M059J (cell line): ENCODE results near the gene PF4V1. TPM values are rescaled to one million over a fixed set of nuclear protein-coding genes. Genes with fewer than 3 reads are reported as not detected.

Experiments
- DNase-seq: peaks from one replicate; pipeline ENCODE4 v3.0.0-alpha.2; 2012; ENCODE audit warnings: low read depth
- total RNA-seq: library from RNA; depleted of rRNA; stranded (reverse); fragments of >200 nt; shearing (Covaris generic); gene quantifications from 2 replicates; pipeline ENCODE4 v1.2.3, GENCODE V29; 2014

Gene PF4V1
- total RNA-seq, 1 experiment from 2014 or later = not detected

DNA sequence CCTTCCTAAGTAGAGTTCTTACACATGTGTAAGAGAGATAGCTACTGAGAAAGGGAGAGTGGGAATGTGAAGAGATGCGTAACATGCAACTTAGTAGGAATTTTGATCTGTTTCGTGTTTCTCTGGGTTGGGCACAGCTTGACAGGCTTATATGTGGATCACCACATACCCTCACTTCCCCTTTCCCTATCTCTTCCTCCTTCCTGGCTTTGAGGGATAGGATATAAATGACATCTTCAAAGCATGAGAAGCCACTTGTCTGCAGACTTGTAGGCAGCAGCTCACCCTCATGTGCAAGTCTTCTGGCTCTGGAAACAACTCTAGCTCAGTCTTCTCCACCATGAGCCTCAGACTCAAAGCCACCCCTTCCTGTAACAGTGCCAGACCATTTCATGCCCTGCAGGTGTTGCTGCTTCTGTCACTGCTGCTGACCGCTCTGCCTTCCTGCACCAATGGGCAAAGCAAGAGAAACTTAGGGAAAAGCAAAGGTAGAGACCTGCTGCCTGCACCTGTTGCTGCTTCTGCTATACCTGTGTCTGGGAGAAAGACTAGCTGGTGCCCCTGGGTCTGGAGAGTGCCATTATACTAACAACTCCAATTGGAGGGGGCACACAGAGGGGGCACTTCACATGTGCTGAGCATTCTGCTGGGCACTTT lies 5.4 kb upstream of the PF4V1 start:
- DNase-seq = no peak

DNA sequence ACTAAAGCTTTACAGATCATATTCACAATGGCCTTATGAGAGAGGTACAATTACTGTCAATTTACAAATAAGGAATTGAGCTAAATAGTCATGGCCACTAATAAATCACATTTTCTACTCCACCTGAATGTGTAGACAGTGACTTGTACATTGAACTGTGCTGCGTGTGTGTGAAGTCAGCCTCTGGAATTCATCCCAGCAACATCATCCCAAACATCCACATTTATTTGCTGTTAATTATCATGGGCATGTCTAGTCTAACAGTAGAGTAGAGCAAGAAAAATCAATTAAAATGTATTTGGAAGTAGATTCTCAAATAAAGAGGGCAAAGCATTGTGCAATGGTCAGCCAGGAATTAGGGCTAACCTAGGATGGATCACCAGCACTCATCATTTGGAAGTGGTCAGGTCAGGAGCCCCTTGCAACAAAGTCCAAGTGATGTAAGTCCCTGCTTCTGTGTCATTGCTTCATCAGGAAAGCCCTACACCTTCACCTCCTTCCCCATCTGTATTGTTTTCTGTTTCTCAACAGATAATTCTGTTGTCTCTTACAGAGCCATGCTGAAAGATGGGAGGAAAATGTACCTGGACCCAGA lies 4.8 kb upstream of the PF4V1 start:
- DNase-seq = no peak

GRCh38 chr4:73850261-73850970 lies 2.7 kb upstream of the PF4V1 start:
- no peak for DNase-seq

- no peak for DNase-seq
Measured at GRCh38 chr4:73851293-73851692, 1.8 kb upstream of the PF4V1 start.

DNA sequence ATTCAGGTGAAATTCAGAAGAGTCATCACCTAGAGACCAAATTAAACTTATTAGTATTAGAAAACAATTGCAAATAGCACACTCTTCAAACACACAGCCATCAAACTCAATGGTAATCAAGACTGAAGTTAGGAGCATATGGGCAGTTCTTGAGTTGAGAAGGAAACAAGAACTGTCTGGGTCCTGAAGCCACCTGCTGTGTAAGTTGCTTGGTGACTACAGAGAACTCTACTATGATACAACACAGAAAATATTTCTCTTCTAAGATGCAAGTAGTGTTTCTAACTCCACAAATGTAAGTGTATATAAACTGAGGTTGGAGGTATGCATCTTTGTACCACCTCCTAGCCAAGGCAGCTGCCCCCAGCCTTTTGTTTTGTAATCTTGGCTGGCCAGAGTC lies 325 bp upstream of the PF4V1 start:
- no peak for DNase-seq

DNA sequence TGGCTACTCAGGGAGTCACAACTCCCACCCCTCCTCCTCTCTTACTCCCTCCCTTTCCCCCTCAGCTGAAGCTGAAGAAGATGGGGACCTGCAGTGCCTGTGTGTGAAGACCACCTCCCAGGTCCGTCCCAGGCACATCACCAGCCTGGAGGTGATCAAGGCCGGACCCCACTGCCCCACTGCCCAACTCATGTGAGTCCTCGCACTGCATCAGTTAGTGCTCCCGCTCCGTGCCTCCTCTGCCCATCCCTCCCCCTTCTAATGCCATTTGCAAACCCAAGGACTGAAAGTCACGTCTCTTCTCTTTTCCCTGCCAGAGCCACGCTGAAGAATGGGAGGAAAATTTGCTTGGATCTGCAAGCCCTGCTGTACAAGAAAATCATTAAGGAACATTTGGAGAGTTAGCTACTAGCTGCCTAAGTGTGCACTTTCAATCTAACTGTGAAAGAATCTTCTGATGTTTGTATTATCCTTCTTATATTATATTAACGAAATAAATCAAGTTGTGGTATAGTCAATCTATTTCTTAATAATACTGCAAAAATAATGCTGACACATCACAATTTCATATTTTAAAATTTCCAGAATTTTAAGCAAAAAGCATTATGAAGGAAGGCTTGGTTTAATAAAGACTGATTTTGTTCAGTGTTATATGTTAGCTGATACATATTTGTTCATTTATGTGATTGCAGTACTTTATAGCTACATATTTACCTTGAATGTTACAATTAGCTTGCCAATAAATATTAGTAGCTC lies 800 bp downstream of the PF4V1 start:
- no peak for DNase-seq

DNA sequence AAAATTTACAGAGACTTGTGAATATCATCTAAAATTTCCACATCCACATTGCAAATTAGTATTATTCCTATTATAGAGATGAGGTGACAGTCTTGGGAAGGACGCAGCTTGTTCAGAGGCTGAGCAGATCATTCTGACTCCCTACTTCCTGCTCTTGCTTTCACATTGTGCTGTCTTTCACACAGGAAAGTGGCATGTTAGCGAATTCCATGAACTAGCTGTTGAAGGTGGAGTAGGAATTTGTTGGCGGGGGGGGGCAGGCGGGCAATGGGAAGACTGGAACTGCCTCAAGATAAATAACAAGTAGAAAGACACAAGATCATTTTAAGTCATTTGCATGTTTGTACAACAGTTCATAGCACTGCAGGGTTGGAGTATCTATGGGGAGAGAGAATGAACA lies 2.3 kb downstream of the PF4V1 start:
- no peak for DNase-seq

- peak; percentile 67 for DNase-seq
Measured at GRCh38 chr4:73856518-73856917, 3.4 kb downstream of the PF4V1 start.

GRCh38 chr4:73859614-73860088 lies 6.6 kb downstream of the PF4V1 start:
- DNase-seq = peak; percentile 88

GRCh38 chr4:73860181-73860580 lies 7.1 kb downstream of the PF4V1 start:
- no peak for DNase-seq

GRCh38 chr4:73860917-73861316 lies 7.8 kb downstream of the PF4V1 start:
- no peak for DNase-seq

- no peak for DNase-seq
Measured at GRCh38 chr4:73862322-73862721, 9.2 kb downstream of the PF4V1 start.

GRCh38 chr4:73864365-73864764 lies 11.3 kb downstream of the PF4V1 start:
- peak; percentile 34 for DNase-seq

DNA sequence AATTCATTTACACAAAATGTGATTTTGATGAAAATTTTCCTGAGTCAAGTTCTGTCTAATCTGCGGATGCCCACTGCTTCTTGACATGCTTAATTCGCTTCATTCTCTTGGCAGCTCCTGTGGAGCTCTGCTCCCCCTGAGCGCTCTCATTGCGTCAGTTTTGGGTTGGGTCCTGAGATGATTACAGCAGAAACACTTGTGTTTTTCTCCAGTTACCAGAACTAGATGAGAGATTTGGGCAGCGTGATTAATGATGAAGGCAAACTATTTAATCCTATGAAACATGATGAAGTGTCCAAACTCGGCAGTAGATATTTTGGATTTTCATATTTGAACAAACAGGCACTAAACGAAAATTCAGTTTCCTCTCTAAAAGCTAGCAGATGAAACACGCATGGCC lies 11.9 kb downstream of the PF4V1 start:
- DNase-seq = no peak

DNA sequence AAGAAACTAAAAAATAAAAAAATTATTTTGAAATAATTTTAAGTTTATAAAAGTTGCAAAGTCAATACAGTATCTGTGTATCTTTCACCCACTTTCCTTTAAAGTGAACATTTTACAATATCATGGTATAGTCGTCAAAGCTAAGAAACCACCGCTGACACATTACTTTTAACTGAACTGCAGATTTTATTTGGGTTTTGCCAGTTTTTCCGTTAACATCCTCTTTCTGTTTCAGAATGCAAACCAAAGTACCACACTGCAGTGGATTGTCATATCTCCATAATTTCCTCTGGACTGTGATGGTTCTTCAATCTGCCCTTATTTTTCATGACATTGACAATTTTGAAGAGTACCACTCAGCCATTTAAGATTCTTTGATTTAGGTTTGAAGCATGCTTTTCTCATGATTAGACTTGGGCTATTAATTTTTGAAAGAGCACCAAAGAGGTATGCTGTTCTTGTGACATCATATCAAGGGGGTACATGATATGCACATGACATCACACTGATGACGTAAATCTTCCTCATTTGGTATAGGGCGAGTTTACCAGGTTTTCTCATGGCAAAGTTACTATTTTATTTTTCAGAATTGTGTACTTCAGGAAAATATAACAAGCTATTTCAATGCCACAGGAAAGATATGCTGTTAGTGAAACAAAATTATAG lies 12.5 kb downstream of the PF4V1 start:
- DNase-seq = no peak

- DNase-seq = no peak
Measured at GRCh38 chr4:73866246-73866645, 13.2 kb downstream of the PF4V1 start.

DNA sequence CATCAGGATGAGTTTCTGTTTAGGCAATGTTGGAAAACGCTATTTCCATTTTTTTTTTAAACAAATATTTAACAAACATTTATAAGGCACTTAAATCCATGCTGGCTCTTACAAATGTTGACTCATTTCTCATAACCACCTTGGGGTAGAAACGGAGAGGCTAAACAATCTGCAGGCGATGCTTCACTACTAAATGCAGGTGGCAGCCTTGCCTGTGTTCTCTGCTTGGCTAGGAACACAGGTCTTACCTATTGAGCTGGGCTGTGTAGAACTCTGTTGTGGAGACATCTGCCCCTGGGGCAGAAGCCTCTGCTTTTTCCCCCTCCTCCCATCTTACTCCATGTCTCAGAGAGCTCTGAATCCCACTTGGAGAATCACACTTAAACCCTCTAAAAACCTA lies 14.7 kb downstream of the PF4V1 start:
- peak; percentile 82 for DNase-seq

- no peak for DNase-seq
Measured at GRCh38 chr4:73868206-73869129, 15.4 kb downstream of the PF4V1 start.

DNA sequence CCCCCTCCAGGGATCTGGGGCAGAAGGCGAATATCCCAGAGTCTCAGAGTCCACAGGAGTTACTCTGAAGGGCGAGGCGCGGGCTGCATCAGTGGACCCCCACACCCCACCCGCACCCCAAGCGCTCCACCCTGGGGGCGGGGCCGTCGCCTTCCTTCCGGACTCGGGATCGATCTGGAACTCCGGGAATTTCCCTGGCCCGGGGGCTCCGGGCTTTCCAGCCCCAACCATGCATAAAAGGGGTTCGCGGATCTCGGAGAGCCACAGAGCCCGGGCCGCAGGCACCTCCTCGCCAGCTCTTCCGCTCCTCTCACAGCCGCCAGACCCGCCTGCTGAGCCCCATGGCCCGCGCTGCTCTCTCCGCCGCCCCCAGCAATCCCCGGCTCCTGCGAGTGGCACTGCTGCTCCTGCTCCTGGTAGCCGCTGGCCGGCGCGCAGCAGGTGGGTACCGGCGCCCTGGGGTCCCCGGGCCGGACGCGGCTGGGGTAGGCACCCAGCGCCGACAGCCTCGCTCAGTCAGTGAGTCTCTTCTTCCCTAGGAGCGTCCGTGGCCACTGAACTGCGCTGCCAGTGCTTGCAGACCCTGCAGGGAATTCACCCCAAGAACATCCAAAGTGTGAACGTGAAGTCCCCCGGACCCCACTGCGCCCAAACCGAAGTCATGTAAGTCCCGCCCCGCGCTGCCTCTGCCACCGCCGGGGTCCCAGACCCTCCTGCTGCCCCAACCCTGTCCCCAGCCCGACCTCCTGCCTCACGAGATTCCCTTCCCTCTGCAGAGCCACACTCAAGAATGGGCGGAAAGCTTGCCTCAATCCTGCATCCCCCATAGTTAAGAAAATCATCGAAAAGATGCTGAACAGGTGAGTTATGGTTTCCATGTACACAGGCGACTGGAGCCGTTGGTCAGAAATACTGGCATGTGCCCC lies 16.3 kb downstream of the PF4V1 start, which contains the start of gene CXCL1:
Gene CXCL1, plus strand, starts transcription at position 264 of the 926 bp plus-strand sequence. Its CDS starts 78 bp downstream, at position 342.
- DNase-seq = no peak
